Mammary epithelial cell (primary cell): ENCODE results near the gene SMYD1.

Experiments used
- CTCF ChIP-seq, 2 donors: IDR thresholded peaks in 1 of 2; conservative IDR thresholded peaks in 1 of 2; 2 replicates each; pipeline ENCODE4 v1.5.1; 2011 to 2012; ENCODE audit warnings: inconsistent platforms in 2 of 2, low read length in 2 of 2, mild to moderate bottlenecking in 2 of 2, control low read depth in 1 of 2, low read depth in 1 of 2; ENCODE audit not compliant: insufficient read depth in 1 of 2; ENCODE audit errors: extremely low read depth in 1 of 2
- EZH2 ChIP-seq: IDR thresholded peaks from 2 replicates; pipeline ENCODE4 v1.6.1; 2012; ENCODE audit warnings: low read length, inconsistent platforms, borderline replicate concordance

GRCh38 chr2:88074150-88074549 is 6.5 kb downstream of the SMYD1 start:
- TF ChIP-seq CTCF (conservative IDR thresholded peaks at IDR 0.05 in 1 of 2, IDR thresholded peaks at IDR 0.05 in 1 of 2; ENCODE audit: extremely low read depth in 1 of 2, insufficient read depth in 1 of 2, low read depth in 1 of 2, low read length in 2 of 2) (no peak), EZH2 (no peak)
